ENCODE data around the gene SV2B. TPM values are rescaled to one million over a fixed set of nuclear protein-coding genes. Genes with fewer than 3 reads are reported as not detected.

Gene SV2B
- total RNA-seq, 1 experiment from 2014 or later = 3.9 TPM

GRCh38 chr15:91289324-91289723, 189.3 kb downstream of the SV2B start:
- no TSS peak for BruUV-seq (replicated peaks)
- POLR2A ChIA-PET (ENCODE audit: low non-redundant PET) = no interaction called here

GRCh38 chr15:91290553-91290952, 190.5 kb downstream of the SV2B start:
- no TSS peak for BruUV-seq (replicated peaks)
- no peaks in the 10 kb centered on the region for H3K4me1 ChIP-seq (ENCODE audit: insufficient read depth, low read length, poor library complexity, severe bottlenecking)
- no peak overlapping the region for H3K27ac ChIP-seq (ENCODE audit: low read depth, low read length, poor library complexity, severe bottlenecking)
- no peak for TF ChIP-seq CTCF (conservative IDR thresholded peaks at IDR 0.05; ENCODE audit: low read depth, low read length)
- no peak for TF ChIP-seq EZH2 (IDR thresholded peaks at IDR 0.05; ENCODE audit: borderline replicate concordance, low read depth, low read length, poor library complexity, severe bottlenecking)
- H3K27me3 ChIP-seq (replicated peaks; ENCODE audit: insufficient read depth, low read depth, low read length, poor library complexity) = no peaks in the 10 kb centered on the region
- intact Hi-C loops (cut with micrococcal nuclease; ENCODE audit: unreplicated experiment) = no loop called here
- no peaks in the 10 kb centered on the region for H3K9me3 ChIP-seq (ENCODE audit: low read depth, low read length, poor library complexity, severe bottlenecking)
- POLR2A ChIA-PET (ENCODE audit: low non-redundant PET) = no interaction called here
- no peak overlapping the region for H3K4me3 ChIP-seq (ENCODE audit: low read depth, low read length, poor library complexity, severe bottlenecking)
- no peaks in the 10 kb centered on the region for H3K36me3 ChIP-seq (ENCODE audit: insufficient read depth, low read length, poor library complexity, severe bottlenecking)
- CTCF ChIA-PET = no interaction called here
- DNase-seq (ENCODE audit: low spot score) = no peak

More at GRCh38 chr15:91289324-91289723, 189.3 kb downstream of the SV2B start:
- no peak overlapping the region for H3K4me3 ChIP-seq (ENCODE audit: low read depth, low read length, poor library complexity, severe bottlenecking)
- TF ChIP-seq EZH2 (IDR thresholded peaks at IDR 0.05; ENCODE audit: borderline replicate concordance, low read depth, low read length, poor library complexity, severe bottlenecking) (no peak), CTCF (conservative IDR thresholded peaks at IDR 0.05; ENCODE audit: low read depth, low read length) (peak; percentile 35; the same call in 1 of the 2 replicates)
- no peaks in the 10 kb centered on the region for H3K27me3 ChIP-seq (replicated peaks; ENCODE audit: insufficient read depth, low read depth, low read length, poor library complexity)
- H3K27ac ChIP-seq (ENCODE audit: low read depth, low read length, poor library complexity, severe bottlenecking) = no peak overlapping the region
- DNase-seq (ENCODE audit: low spot score) = peak; percentile 16
- CTCF ChIA-PET = no interaction called here
- H3K36me3 ChIP-seq (ENCODE audit: insufficient read depth, low read length, poor library complexity, severe bottlenecking) = no peaks in the 10 kb centered on the region
- intact Hi-C loops (cut with micrococcal nuclease; ENCODE audit: unreplicated experiment) = no loop called here
- no peaks in the 10 kb centered on the region for H3K4me1 ChIP-seq (ENCODE audit: insufficient read depth, low read length, poor library complexity, severe bottlenecking)
- H3K9me3 ChIP-seq (ENCODE audit: low read depth, low read length, poor library complexity, severe bottlenecking) = no peaks in the 10 kb centered on the region

GRCh38 chr15:91291673-91292072, 191.6 kb downstream of the SV2B start:
- TF ChIP-seq CTCF (conservative IDR thresholded peaks at IDR 0.05; ENCODE audit: low read depth, low read length) = no peak
- TF ChIP-seq EZH2 (IDR thresholded peaks at IDR 0.05; ENCODE audit: borderline replicate concordance, low read depth, low read length, poor library complexity, severe bottlenecking) = no peak
- intact Hi-C loops (cut with micrococcal nuclease; ENCODE audit: unreplicated experiment) = no loop called here
- CTCF ChIA-PET = no interaction called here
- Histone ChIP-seq H3K27ac (ENCODE audit: low read depth, low read length, poor library complexity, severe bottlenecking) (no peak overlapping the region), H3K9me3 (ENCODE audit: low read depth, low read length, poor library complexity, severe bottlenecking) (no peaks in the 10 kb centered on the region), H3K36me3 (ENCODE audit: insufficient read depth, low read length, poor library complexity, severe bottlenecking) (no peaks in the 10 kb centered on the region), H3K27me3 (replicated peaks; ENCODE audit: insufficient read depth, low read depth, low read length, poor library complexity) (no peaks in the 10 kb centered on the region), H3K4me1 (ENCODE audit: insufficient read depth, low read length, poor library complexity, severe bottlenecking) (no peaks in the 10 kb centered on the region), H3K4me3 (ENCODE audit: low read depth, low read length, poor library complexity, severe bottlenecking) (no peak overlapping the region)
- POLR2A ChIA-PET (ENCODE audit: low non-redundant PET) = no interaction called here
- DNase-seq (ENCODE audit: low spot score) = peak; percentile 12
- no TSS peak for BruUV-seq (replicated peaks)

Measured in A673 (cell line).